CD14-positive monocyte (primary cell): ENCODE measurements around the gene TBXAS1. TPM values are rescaled to one million over a fixed set of nuclear protein-coding genes. Genes with fewer than 3 reads are reported as not detected.

Experiments used
- DNase-seq, 3 donors: peaks; one replicate each; pipeline ENCODE4 v3.0.0-alpha.2; 2011 to 2022
- H2AFZ ChIP-seq: 2 replicates; pipeline ENCODE4 v1.6.0; 2012; ENCODE audit warnings: mild to moderate bottlenecking, low read depth, low read length, inconsistent platforms; ENCODE audit not compliant: insufficient read depth, poor library complexity, severe bottlenecking
- H3K27ac ChIP-seq, 2 donors: 1 replicate in 1 of 2; 2 replicates in 1 of 2; pipeline ENCODE4 v1.5.1; 2012 to 2013; ENCODE audit warnings: low read length in 2 of 2, control low read depth in 1 of 2, inconsistent platforms in 1 of 2, low read depth in 1 of 2, mild to moderate bottlenecking in 1 of 2
- H3K27me3 ChIP-seq, 2 donors: one replicate each; pipeline versions ENCODE4 v1.6.0 to v1.6.1; 2011 to 2013; ENCODE audit warnings: low read length in 2 of 2; ENCODE audit not compliant: control insufficient read depth in 2 of 2, insufficient read depth in 2 of 2
- H3K36me3 ChIP-seq, 2 donors: replicated peaks in 1 of 2; 1 replicate in 1 of 2; 2 replicates in 1 of 2; pipeline versions ENCODE4 v1.5.1 to v1.6.1; 2012 to 2013; ENCODE audit warnings: low read length in 2 of 2, control low read depth in 1 of 2, inconsistent platforms in 1 of 2, mild to moderate bottlenecking in 1 of 2; ENCODE audit not compliant: insufficient read depth in 2 of 2, control insufficient read depth in 1 of 2
- H3K4me1 ChIP-seq, 2 donors: 1 replicate in 1 of 2; 2 replicates in 1 of 2; pipeline versions ENCODE4 v1.5.1 to v1.6.1; 2012 to 2013; ENCODE audit warnings: low read length in 2 of 2, control low read depth in 1 of 2, inconsistent platforms in 1 of 2, mild to moderate bottlenecking in 1 of 2, moderate library complexity in 1 of 2; ENCODE audit not compliant: insufficient read depth in 2 of 2, control insufficient read depth in 1 of 2
- H3K4me2 ChIP-seq: replicated peaks from 2 replicates; pipeline ENCODE3; 2012; ENCODE audit warnings: low read length, moderate library complexity, mild to moderate bottlenecking; ENCODE audit not compliant: poor library complexity, severe bottlenecking; ENCODE audit errors: extremely low read depth
- H3K4me3 ChIP-seq, 3 experiments: fragments of 200-600 bp in 1 of 3; sonication (generic) in 1 of 3; replicated peaks in 1 of 3; 1 replicate in 2 of 3; 2 replicates in 1 of 3; pipeline ENCODE4 v1.5.1; 2011 to 2013; ENCODE audit warnings: low read length in 3 of 3, mild to moderate bottlenecking in 3 of 3, control low read depth in 2 of 3, low read depth in 2 of 3, inconsistent platforms in 1 of 3, moderate library complexity in 1 of 3
- H3K79me2 ChIP-seq: 2 replicates; pipeline ENCODE4 v1.6.0; 2012; ENCODE audit warnings: mild to moderate bottlenecking, control low read depth, inconsistent platforms, low read length, moderate library complexity; ENCODE audit not compliant: insufficient read depth
- H3K9ac ChIP-seq: 2 replicates; pipeline ENCODE4 v1.6.0; 2017; ENCODE audit warnings: low read length, mild to moderate bottlenecking; ENCODE audit not compliant: insufficient read depth, poor library complexity, severe bottlenecking
- H3K9me3 ChIP-seq, 2 donors: replicated peaks in 1 of 2; 1 replicate in 1 of 2; 2 replicates in 1 of 2; pipeline versions ENCODE4 v1.5.1 to v1.6.1; 2012 to 2013; ENCODE audit warnings: low read length in 2 of 2, control low read depth in 1 of 2; ENCODE audit not compliant: control insufficient read depth in 1 of 2, insufficient read depth in 1 of 2
- H4K20me1 ChIP-seq: 2 replicates; pipeline ENCODE4 v1.6.0; 2012; ENCODE audit warnings: mild to moderate bottlenecking, low read length, control low read depth, moderate library complexity; ENCODE audit not compliant: insufficient read depth
- H3K27ac Mint-ChIP-seq, 7 donors: one replicate each; pipeline ENCODE4 v1.8.0; 2020; ENCODE audit warnings: mild to moderate bottlenecking in 7 of 7, mixed read lengths in 7 of 7, moderate library complexity in 6 of 7, inconsistent platforms in 2 of 7
- H3K27me3 Mint-ChIP-seq, 3 donors: one replicate each; pipeline ENCODE4 v1.8.0; 2021 to 2022; ENCODE audit warnings: low read depth in 3 of 3, mild to moderate bottlenecking in 3 of 3, mixed read lengths in 3 of 3, moderate library complexity in 3 of 3, inconsistent platforms in 1 of 3
- H3K36me3 Mint-ChIP-seq, 2 donors: one replicate each; pipeline ENCODE4 v1.8.0; 2020; ENCODE audit warnings: mixed read lengths in 2 of 2, inconsistent platforms in 1 of 2, mild to moderate bottlenecking in 1 of 2
- H3K4me1 Mint-ChIP-seq: one replicate; pipeline ENCODE4 v1.8.0; 2020; ENCODE audit warnings: mild to moderate bottlenecking, mixed read lengths
- H3K4me3 Mint-ChIP-seq, 2 donors: one replicate each; pipeline ENCODE4 v1.8.0; 2020; ENCODE audit warnings: mild to moderate bottlenecking in 2 of 2, mixed read lengths in 2 of 2, moderate library complexity in 1 of 2
- H3K9me3 Mint-ChIP-seq, 7 donors: one replicate each; pipeline ENCODE4 v1.8.0; 2020 to 2022; ENCODE audit warnings: mixed read lengths in 7 of 7, mild to moderate bottlenecking in 6 of 7, moderate library complexity in 6 of 7, inconsistent platforms in 2 of 7
- CTCF ChIP-seq: fragments of 200-600 bp; IDR thresholded peaks from one replicate; pipeline ENCODE4 v1.8.0; 2022; ENCODE audit warnings: antibody characterized with exemption, mild to moderate bottlenecking
- WGBS: methylation state at CpG from one replicate; pipeline ENCODE4 v1.1.5; 2013; ENCODE audit warnings: missing lambda C conversion rate; ENCODE audit not compliant: insufficient coverage; 5-methylcytosine and 5-hydroxymethylcytosine counted together
- intact Hi-C, 2 donors: fragments of 100-400 bp; cut with micrococcal nuclease; formaldehyde crosslinking; loops; one replicate each; pipeline versions ENCODE4 v1.15.0 to v1.15.1; 2023
- polyA minus RNA-seq: library from RNA; depleted of rRNA, polyadenylated mRNA; stranded (reverse); fragments of >200 nt; gene quantifications from 2 replicates; pipeline ENCODE4 v1.2.3, GENCODE V29; 2012
- polyA plus RNA-seq, 3 donors: library from polyadenylated mRNA; depleted of rRNA in 1 of 3; unstranded in 2 of 3; stranded (reverse) in 1 of 3; fragments of 300-500 nt in 2 of 3; fragments of >200 nt in 1 of 3; fragmentation: Illumina TruSeq in 2 of 3; gene quantifications; 1 replicate in 2 of 3; 2 replicates in 1 of 3; pipeline ENCODE4 v1.2.3, GENCODE V29; 2012 to 2021
- total RNA-seq, 12 experiments: library from RNA in 1 of 12; stranded (reverse) in 1 of 12; fragments of 120-200 nt in 1 of 12; gene quantifications; one replicate each; pipeline ENCODE4 v1.2.4 and lab custom pipeline; 2013 to 2026; ENCODE audit warnings: mixed read lengths in 6 of 12, inconsistent platforms in 1 of 12

The TBXAS1 gene
- 394 TPM for total RNA-seq (2013)
- polyA plus RNA-seq (100 to 1,000 TPM; 289 to 335 (median 298) TPM), polyA minus RNA-seq (207 and 387 TPM in 2 replicates), total RNA-seq (lab: John Stamatoyannopoulos, UW) (71.7 to 268 (median 221) reads per million in 11 experiments)

- Histone ChIP-seq H4K20me1 (peaks cover 14% of the 10 kb centered on the region), H3K4me3 (peak within 1 kb of the TSS; percentile 64 to 98 (median 86)), H3K27ac (peak within 1 kb of the TSS; percentile 90 to 94), H3K27me3 (no peaks in the 10 kb centered on the region), H3K9ac (peak within 1 kb of the TSS; percentile 75), H3K9me3 (peaks cover 6 to 11% of the 10 kb centered on the region in 2 donors), H3K4me2 (peak within 1 kb of the TSS; percentile 90), H3K79me2 (peaks cover 52% of the 10 kb centered on the region), H2AFZ (peak within 1 kb of the TSS; percentile 80), H3K4me1 (peaks cover 34 to 46% of the 10 kb centered on the region in 2 donors), H3K36me3 (peaks cover 2 to 16% of the 10 kb centered on the region in 2 donors)
- H3K27me3 Mint-ChIP-seq, result peaks cover 0 to 6% (median 2%) of the 10 kb centered on the region in 3 donors
- H3K36me3 Mint-ChIP-seq, result peaks cover 29 to 30% of the 10 kb centered on the region in 2 donors
- 0% methylated on average over 4 of the region's 10 CpGs for WGBS
- H3K9me3 Mint-ChIP-seq, result peaks cover 8 to 28% (median 18%) of the 10 kb centered on the region in 7 donors
- peak within 1 kb of the TSS; percentile 90 to 99 for H3K4me3 Mint-ChIP-seq
- H3K27ac Mint-ChIP-seq, result peak within 1 kb of the TSS; percentile 95 to 99 (median 97)
- no peak for TF ChIP-seq CTCF
- DNase-seq, result peak; percentile 84 to 96 (median 91)
- peaks cover 45% of the 10 kb centered on the region for H3K4me1 Mint-ChIP-seq
- intact Hi-C loops, result loop anchor here (2.0 to 10.0 kb wide), 3 partner anchors 52 to 182 kb away; partner anchors contain the start of gene HIPK2 (in 2 of the 2)
These were observed at the start of gene TBXAS1 for GRCh38 chr7:139829025-139829774. Gene TBXAS1, plus strand, starts transcription at chr7:139829264. Its CDS starts 127 bp downstream, at chr7:139829391.

- Histone ChIP-seq H3K79me2 (no peaks in the 10 kb centered on the region), H3K4me1 (peaks cover 8 to 10% of the 10 kb centered on the region in 2 donors), H3K27ac (no peak overlapping the region), H2AFZ (no peak overlapping the region), H4K20me1 (no peaks in the 10 kb centered on the region), H3K4me2 (no peak overlapping the region), H3K9ac (no peak overlapping the region), H3K27me3 (peaks cover 15 to 17% of the 10 kb centered on the region in 2 donors), H3K4me3 (no peak overlapping the region), H3K9me3 (no peaks in the 10 kb centered on the region), H3K36me3 (no peaks in the 10 kb centered on the region)
- peaks cover 19 to 23% (median 21%) of the 10 kb centered on the region in 3 donors for H3K27me3 Mint-ChIP-seq
- peaks cover 11% of the 10 kb centered on the region for H3K4me1 Mint-ChIP-seq
- H3K9me3 Mint-ChIP-seq, result peaks cover 0 to 6% (median 0%) of the 10 kb centered on the region in 7 donors
- intact Hi-C loops, result no loop called here
- WGBS, result 66% methylated on average over 2 of the region's 3 CpGs
- TF ChIP-seq CTCF, result no peak
- H3K4me3 Mint-ChIP-seq, result no peak overlapping the region
- DNase-seq, result no peak
- peaks cover 2 to 3% of the 10 kb centered on the region in 2 donors for H3K36me3 Mint-ChIP-seq
- H3K27ac Mint-ChIP-seq, result no peak overlapping the region
These were observed 46.1 kb upstream of the TBXAS1 start for GRCh38 chr7:139782932-139783331.
